Glomerular visceral epithelial cell (primary cell): Measurements from ENCODE around the gene MFSD2B.
"Not testable (repeated sequence)": the region's sequence is repeated elsewhere in the genome, so short reads cannot be mapped to it uniquely, and the experiment has no call there.

ENCODE experiments used
- DNase-seq: peaks from one replicate; pipeline ENCODE4 v3.0.0-alpha.2; 2016; ENCODE audit errors: extremely low spot score

Gene MFSD2B

GRCh38 chr2:24009680-24010476, at the start of gene MFSD2B:
Gene MFSD2B (plus strand): TSS chr2:24010085. CDS start chr2:24010097, 12 bp downstream.
- DNase-seq = no peak

- DNase-seq = no peak
Measured at GRCh38 chr2:23967846-23968245, 42.0 kb upstream of the MFSD2B start.

GRCh38 chr2:23976883-23977282, 33.0 kb upstream of the MFSD2B start:
- DNase-seq = no peak

- DNase-seq = no peak
Measured at GRCh38 chr2:23988371-23988770, 21.5 kb upstream of the MFSD2B start.

GRCh38 chr2:23992931-23993330, 17.0 kb upstream of the MFSD2B start:
- DNase-seq = no peak

GRCh38 chr2:23993736-23994269, 16.1 kb upstream of the MFSD2B start:
- DNase-seq = no peak

GRCh38 chr2:23994567-23994966, 15.3 kb upstream of the MFSD2B start:
- DNase-seq = no peak

GRCh38 chr2:24007693-24008092, 2.2 kb upstream of the MFSD2B start:
- DNase-seq = no peak

- DNase-seq = peak; percentile 45
Measured at GRCh38 chr2:24008672-24009366, 1.1 kb upstream of the MFSD2B start.

- DNase-seq = no peak
Measured at GRCh38 chr2:24009367-24009679, 562 bp upstream of the MFSD2B start.

GRCh38 chr2:24010477-24011249, 778 bp downstream of the MFSD2B start:
- no peak for DNase-seq

GRCh38 chr2:24011250-24012104, 1.6 kb downstream of the MFSD2B start:
- DNase-seq = no peak

GRCh38 chr2:24012521-24013188, 2.8 kb downstream of the MFSD2B start:
- DNase-seq = no peak

GRCh38 chr2:24014902-24015301, 5.0 kb downstream of the MFSD2B start:
- DNase-seq = not testable (repeated sequence)

GRCh38 chr2:24015562-24016375, 5.9 kb downstream of the MFSD2B start:
- peak; percentile 36 for DNase-seq

GRCh38 chr2:24016376-24016761, 6.5 kb downstream of the MFSD2B start:
- no peak for DNase-seq

GRCh38 chr2:24016853-24017703, 7.2 kb downstream of the MFSD2B start:
- DNase-seq = no peak

- DNase-seq = no peak
Measured at GRCh38 chr2:24017711-24018110, 7.8 kb downstream of the MFSD2B start.

- no peak for DNase-seq
Measured at GRCh38 chr2:24018241-24018640, 8.4 kb downstream of the MFSD2B start.
